ENCODE results near the gene KLF6.

KLF6 gene

GRCh38 chr10:3827266-3827665, 42.3 kb upstream of the KLF6 start:
- Histone ChIP-seq H3K27ac (ENCODE audit: low read length) (no peak overlapping the region), H3K36me3 (ENCODE audit: control insufficient read depth, insufficient read depth, low read length) (no peaks in the 10 kb centered on the region), H3K9me3 (ENCODE audit: control insufficient read depth, insufficient read depth, low read length) (no peaks in the 10 kb centered on the region), H3K4me3 (ENCODE audit: low read length) (no peak overlapping the region), H3K4me1 (ENCODE audit: control insufficient read depth, insufficient read depth, low read length) (peaks cover 5% of the 10 kb centered on the region), H3K27me3 (ENCODE audit: control insufficient read depth, insufficient read depth, low read length) (no peaks in the 10 kb centered on the region)
- DNase-seq (ENCODE audit: low read depth, low spot score), result no peak
- WGBS (ENCODE audit: insufficient coverage, insufficient read length), result no CpG with 5 or more reads among the region's 10 CpGs

DNA sequence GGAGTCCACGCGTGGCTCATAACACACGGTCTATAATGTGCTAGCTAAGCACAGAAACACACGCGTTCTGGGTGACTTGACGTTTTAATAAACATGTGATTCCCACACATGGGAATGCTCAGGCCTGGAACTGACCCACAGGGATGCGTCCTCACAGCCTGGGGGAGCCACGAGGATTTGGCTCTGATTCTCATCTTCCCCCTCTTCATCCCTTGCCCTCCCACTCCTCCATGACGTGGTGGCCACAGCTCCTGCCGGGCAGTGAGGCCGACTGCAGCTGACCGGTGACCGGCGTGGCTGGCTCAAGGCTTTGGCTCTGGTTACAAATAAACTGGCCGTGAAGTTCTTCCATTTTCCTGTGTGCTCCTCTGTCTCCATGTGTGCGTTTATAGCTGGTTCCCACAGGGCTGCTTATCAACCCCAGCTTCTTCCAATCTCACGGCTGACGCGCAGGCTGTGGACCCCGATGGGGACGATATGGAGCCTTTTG, 40.9 kb upstream of the KLF6 start:
- Histone ChIP-seq H3K4me1 (ENCODE audit: control insufficient read depth, insufficient read depth, low read length) (peaks cover 5% of the 10 kb centered on the region), H3K36me3 (ENCODE audit: control insufficient read depth, insufficient read depth, low read length) (no peaks in the 10 kb centered on the region), H3K4me3 (ENCODE audit: low read length) (no peak overlapping the region), H3K27me3 (ENCODE audit: control insufficient read depth, insufficient read depth, low read length) (no peaks in the 10 kb centered on the region), H3K27ac (ENCODE audit: low read length) (no peak overlapping the region), H3K9me3 (ENCODE audit: control insufficient read depth, insufficient read depth, low read length) (no peaks in the 10 kb centered on the region)
- no peak for DNase-seq (ENCODE audit: low read depth, low spot score)
- no CpG with 5 or more reads among the region's 21 CpGs for whole genome bisulfite sequencing (ENCODE audit: insufficient coverage, insufficient read length)

- no peak for DNase-seq (ENCODE audit: low read depth, low spot score)
- Histone ChIP-seq H3K4me1 (ENCODE audit: control insufficient read depth, insufficient read depth, low read length) (peaks cover 5% of the 10 kb centered on the region), H3K36me3 (ENCODE audit: control insufficient read depth, insufficient read depth, low read length) (no peaks in the 10 kb centered on the region), H3K27ac (ENCODE audit: low read length) (no peak overlapping the region), H3K9me3 (ENCODE audit: control insufficient read depth, insufficient read depth, low read length) (no peaks in the 10 kb centered on the region), H3K4me3 (ENCODE audit: low read length) (no peak overlapping the region), H3K27me3 (ENCODE audit: control insufficient read depth, insufficient read depth, low read length) (no peaks in the 10 kb centered on the region)
- WGBS (ENCODE audit: insufficient coverage, insufficient read length), result no CpG with 5 or more reads among the region's 6 CpGs
Measured at GRCh38 chr10:3825244-3825643, 40.2 kb upstream of the KLF6 start.

DNA sequence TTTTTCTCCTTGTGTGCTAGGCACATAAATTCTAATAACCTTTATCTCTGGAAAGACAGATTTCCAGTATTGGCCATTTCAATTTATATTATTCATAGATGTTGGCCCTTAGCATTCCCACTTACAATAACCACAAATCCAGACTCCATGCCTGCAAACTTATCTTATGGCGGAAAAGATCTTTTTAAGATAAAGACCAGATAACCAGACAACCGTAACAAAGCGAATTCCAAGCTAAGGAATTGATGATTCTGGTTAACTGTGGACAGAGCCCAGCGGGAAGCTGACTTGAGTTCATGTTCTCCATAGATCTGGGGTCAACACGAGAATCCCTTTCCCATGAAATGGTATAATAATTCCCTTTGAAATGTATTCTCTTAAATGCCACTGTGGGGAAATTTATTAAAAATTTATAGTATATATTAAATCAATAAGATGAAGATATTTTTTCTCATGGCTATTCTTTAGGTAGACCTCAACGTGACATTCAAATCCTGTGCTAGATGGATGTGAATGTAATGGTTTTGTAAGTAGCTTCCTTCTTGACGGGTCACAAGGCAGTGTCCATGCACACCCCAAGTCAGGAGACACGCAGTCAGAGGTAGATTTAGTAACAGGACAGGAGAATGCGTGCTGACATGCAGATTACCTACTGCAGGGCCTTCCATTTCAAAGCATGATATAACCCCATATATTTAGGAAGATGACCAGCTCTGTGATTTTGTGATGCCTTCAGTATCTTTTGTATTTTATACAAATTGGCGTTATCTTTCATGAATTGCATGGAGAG, 37.7 kb upstream of the KLF6 start:
- DNase-seq (ENCODE audit: low read depth, low spot score), result no peak
- no peaks in the 10 kb centered on the region for H3K9me3 ChIP-seq (ENCODE audit: control insufficient read depth, insufficient read depth, low read length)

GRCh38 chr10:3820255-3820654, 35.2 kb upstream of the KLF6 start:
- no peak for DNase-seq (ENCODE audit: low read depth, low spot score)
- H3K4me1 ChIP-seq (ENCODE audit: control insufficient read depth, insufficient read depth, low read length), result no peaks in the 10 kb centered on the region
- WGBS (ENCODE audit: insufficient coverage, insufficient read length), result no CpG with 5 or more reads among the region's 10 CpGs
- no peak overlapping the region for H3K27ac ChIP-seq (ENCODE audit: low read length)
- no peak overlapping the region for H3K4me3 ChIP-seq (ENCODE audit: low read length)
- no peaks in the 10 kb centered on the region for H3K27me3 ChIP-seq (ENCODE audit: control insufficient read depth, insufficient read depth, low read length)
- no peaks in the 10 kb centered on the region for H3K36me3 ChIP-seq (ENCODE audit: control insufficient read depth, insufficient read depth, low read length)
- H3K9me3 ChIP-seq (ENCODE audit: control insufficient read depth, insufficient read depth, low read length), result no peaks in the 10 kb centered on the region

More for the DNA sequence above, 37.7 kb upstream of the KLF6 start:
- Histone ChIP-seq H3K27ac (ENCODE audit: low read length) (no peak overlapping the region), H3K27me3 (ENCODE audit: control insufficient read depth, insufficient read depth, low read length) (no peaks in the 10 kb centered on the region), H3K4me3 (ENCODE audit: low read length) (no peak overlapping the region), H3K4me1 (ENCODE audit: control insufficient read depth, insufficient read depth, low read length) (no peaks in the 10 kb centered on the region), H3K36me3 (ENCODE audit: control insufficient read depth, insufficient read depth, low read length) (no peaks in the 10 kb centered on the region)
- WGBS (ENCODE audit: insufficient coverage, insufficient read length), result no CpG with 5 or more reads among the region's 10 CpGs

DNA sequence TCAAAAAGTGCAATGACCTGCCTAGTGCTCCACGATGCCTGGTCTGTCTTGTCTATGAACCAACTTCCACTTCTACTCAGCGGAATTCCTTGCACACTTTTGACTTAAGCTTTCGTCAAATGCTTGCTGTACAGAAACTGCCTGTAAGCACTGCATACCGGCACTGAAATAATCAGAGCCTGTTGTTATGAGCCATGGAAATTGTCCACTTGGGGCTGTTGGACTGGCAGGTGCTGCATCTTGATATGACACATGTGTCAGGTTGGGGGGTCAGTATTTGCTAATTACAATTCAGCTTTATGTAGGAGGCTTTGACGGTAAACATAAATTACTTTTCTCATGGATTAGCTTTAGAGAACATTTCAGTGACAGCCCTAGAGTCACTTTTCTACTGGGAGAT, 32.0 kb upstream of the KLF6 start:
- no peaks in the 10 kb centered on the region for H3K4me1 ChIP-seq (ENCODE audit: control insufficient read depth, insufficient read depth, low read length)
- H3K27ac ChIP-seq (ENCODE audit: low read length), result no peak overlapping the region
- DNase-seq (ENCODE audit: low read depth, low spot score), result no peak
- no peaks in the 10 kb centered on the region for H3K36me3 ChIP-seq (ENCODE audit: control insufficient read depth, insufficient read depth, low read length)
- H3K9me3 ChIP-seq (ENCODE audit: control insufficient read depth, insufficient read depth, low read length), result no peaks in the 10 kb centered on the region
- no peaks in the 10 kb centered on the region for H3K27me3 ChIP-seq (ENCODE audit: control insufficient read depth, insufficient read depth, low read length)
- H3K4me3 ChIP-seq (ENCODE audit: low read length), result no peak overlapping the region
- no CpG with 5 or more reads among the region's 5 CpGs for WGBS (ENCODE audit: insufficient coverage, insufficient read length)

GRCh38 chr10:3814838-3815220, 29.8 kb upstream of the KLF6 start:
- no peak overlapping the region for H3K4me3 ChIP-seq (ENCODE audit: low read length)
- WGBS (ENCODE audit: insufficient coverage, insufficient read length), result no CpG with 5 or more reads among the region's 6 CpGs
- H3K4me1 ChIP-seq (ENCODE audit: control insufficient read depth, insufficient read depth, low read length), result no peaks in the 10 kb centered on the region
- no peaks in the 10 kb centered on the region for H3K36me3 ChIP-seq (ENCODE audit: control insufficient read depth, insufficient read depth, low read length)
- no peaks in the 10 kb centered on the region for H3K27me3 ChIP-seq (ENCODE audit: control insufficient read depth, insufficient read depth, low read length)
- no peaks in the 10 kb centered on the region for H3K9me3 ChIP-seq (ENCODE audit: control insufficient read depth, insufficient read depth, low read length)
- no peak for DNase-seq (ENCODE audit: low read depth, low spot score)
- no peak overlapping the region for H3K27ac ChIP-seq (ENCODE audit: low read length)

DNA sequence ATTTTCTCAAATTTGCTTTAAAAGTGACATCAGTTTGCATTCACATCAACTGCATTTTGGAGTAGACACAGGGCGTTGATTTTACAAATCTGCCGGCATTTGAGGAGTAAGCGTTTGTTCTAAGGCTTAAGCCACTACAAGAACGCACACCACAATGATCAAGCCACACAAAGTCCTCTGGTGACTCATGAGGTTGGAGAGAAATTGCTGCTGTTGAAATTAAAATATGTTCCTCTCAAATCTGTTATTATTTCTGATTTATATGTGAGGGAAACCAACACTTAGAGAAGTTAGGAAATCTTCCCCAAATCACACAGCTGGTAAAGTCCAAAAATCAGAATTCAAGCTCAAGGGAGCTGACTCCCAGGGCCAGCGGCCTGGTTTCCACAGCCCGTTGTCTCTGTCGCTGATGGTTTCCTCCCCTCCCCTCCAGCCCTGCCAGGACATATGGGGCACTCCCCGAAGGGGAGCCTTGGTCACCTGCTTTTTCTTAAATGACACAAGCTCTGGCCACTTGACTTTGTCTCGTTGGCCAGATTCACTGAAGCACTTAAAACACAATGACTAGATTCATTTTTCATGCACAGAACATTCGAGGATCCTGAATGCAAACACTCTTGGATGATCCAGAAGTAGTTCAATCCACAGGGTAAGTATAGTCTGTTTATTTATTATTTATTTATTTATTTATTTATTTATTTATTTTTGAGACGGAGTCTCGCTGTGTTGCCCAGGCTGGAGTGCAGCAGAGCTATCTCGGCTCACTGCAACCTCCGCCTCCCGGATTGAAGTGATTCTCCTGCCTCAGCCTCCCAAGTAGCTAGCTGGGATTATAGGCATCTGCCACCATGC, 29.2 kb upstream of the KLF6 start:
- no peak overlapping the region for H3K4me3 ChIP-seq (ENCODE audit: low read length)
- H3K27me3 ChIP-seq (ENCODE audit: control insufficient read depth, insufficient read depth, low read length), result no peaks in the 10 kb centered on the region
- no CpG with 5 or more reads among the region's 15 CpGs for WGBS (ENCODE audit: insufficient coverage, insufficient read length)
- no peak for DNase-seq (ENCODE audit: low read depth, low spot score)
- no peak overlapping the region for H3K27ac ChIP-seq (ENCODE audit: low read length)
- H3K9me3 ChIP-seq (ENCODE audit: control insufficient read depth, insufficient read depth, low read length), result no peaks in the 10 kb centered on the region
- H3K36me3 ChIP-seq (ENCODE audit: control insufficient read depth, insufficient read depth, low read length), result no peaks in the 10 kb centered on the region
- no peaks in the 10 kb centered on the region for H3K4me1 ChIP-seq (ENCODE audit: control insufficient read depth, insufficient read depth, low read length)

- no peak for DNase-seq (ENCODE audit: low read depth, low spot score)
- Histone ChIP-seq H3K27ac (ENCODE audit: low read length) (no peak overlapping the region), H3K27me3 (ENCODE audit: control insufficient read depth, insufficient read depth, low read length) (no peaks in the 10 kb centered on the region), H3K9me3 (ENCODE audit: control insufficient read depth, insufficient read depth, low read length) (no peaks in the 10 kb centered on the region), H3K4me1 (ENCODE audit: control insufficient read depth, insufficient read depth, low read length) (no peaks in the 10 kb centered on the region), H3K4me3 (ENCODE audit: low read length) (no peak overlapping the region), H3K36me3 (ENCODE audit: control insufficient read depth, insufficient read depth, low read length) (no peaks in the 10 kb centered on the region)
- no CpG with 5 or more reads among the region's 4 CpGs for WGBS (ENCODE audit: insufficient coverage, insufficient read length)
Measured at GRCh38 chr10:3813267-3813666, 28.3 kb upstream of the KLF6 start.

- Histone ChIP-seq H3K9me3 (ENCODE audit: control insufficient read depth, insufficient read depth, low read length) (no peaks in the 10 kb centered on the region), H3K36me3 (ENCODE audit: control insufficient read depth, insufficient read depth, low read length) (no peaks in the 10 kb centered on the region), H3K27me3 (ENCODE audit: control insufficient read depth, insufficient read depth, low read length) (no peaks in the 10 kb centered on the region), H3K4me1 (ENCODE audit: control insufficient read depth, insufficient read depth, low read length) (no peaks in the 10 kb centered on the region), H3K27ac (ENCODE audit: low read length) (no peak overlapping the region), H3K4me3 (ENCODE audit: low read length) (no peak overlapping the region)
- no CpG with 5 or more reads among the region's 7 CpGs for WGBS (ENCODE audit: insufficient coverage, insufficient read length)
- no peak for DNase-seq (ENCODE audit: low read depth, low spot score)
Measured at GRCh38 chr10:3812141-3812540, 27.1 kb upstream of the KLF6 start.

All from iPS DF 6.9 (cell line).